GM23338 (cell line): ENCODE measurements around the gene CD302. TPM values are rescaled to one million over a fixed set of nuclear protein-coding genes. Genes with fewer than 3 reads are reported as not detected.

Source experiments
- ATAC-seq: fragments of 200-7000 bp; cut with Tn5 transposase; 3 replicates; pipeline ENCODE4 v1.9.1; 2020
- DNase-seq: peaks from one replicate; pipeline ENCODE4 v3.0.0-alpha.2; 2015; ENCODE audit warnings: low spot score
- H2AFZ ChIP-seq: fragments of 200-600 bp; sonication (generic); 2 replicates; pipeline ENCODE4 v1.8.0; 2016; ENCODE audit warnings: antibody characterized with exemption, mild to moderate bottlenecking, moderate library complexity
- H3F3A ChIP-seq: fragments of 200-600 bp; sonication (generic); replicated peaks from 2 replicates; pipeline ENCODE4 v1.8.0; 2017; ENCODE audit warnings: antibody characterized with exemption, mixed run types, low read depth
- H3K27ac ChIP-seq: fragments of 200-600 bp; sonication (generic); 2 replicates; pipeline ENCODE4 v1.6.1; 2016; ENCODE audit warnings: low read depth
- H3K27me3 ChIP-seq: fragments of 200-600 bp; sonication (generic); 2 replicates; pipeline ENCODE4 v1.8.0; 2016; ENCODE audit warnings: mild to moderate bottlenecking, mixed run types, moderate library complexity; ENCODE audit not compliant: insufficient read depth
- H3K36me3 ChIP-seq: fragments of 200-600 bp; sonication (generic); 2 replicates; pipeline ENCODE4 v1.8.0; 2016; ENCODE audit warnings: mild to moderate bottlenecking; ENCODE audit not compliant: insufficient read depth
- H3K4me1 ChIP-seq: fragments of 200-600 bp; sonication (generic); 2 replicates; pipeline ENCODE4 v1.8.0; 2016; ENCODE audit warnings: mild to moderate bottlenecking, moderate library complexity; ENCODE audit not compliant: insufficient read depth
- H3K4me2 ChIP-seq: fragments of 200-600 bp; sonication (generic); 2 replicates; pipeline ENCODE4 v1.7.1; 2017; ENCODE audit warnings: mixed run types
- H3K4me3 ChIP-seq: fragments of 200-600 bp; sonication (generic); 2 replicates; pipeline ENCODE4 v1.6.1; 2016; ENCODE audit warnings: mixed run types
- H3K79me2 ChIP-seq: fragments of 200-600 bp; sonication (generic); replicated peaks from 2 replicates; pipeline ENCODE4 v1.8.0; 2017; ENCODE audit warnings: mild to moderate bottlenecking; ENCODE audit not compliant: insufficient read depth
- H3K9me2 ChIP-seq: fragments of 200-600 bp; sonication (generic); 2 replicates; pipeline ENCODE4 v1.8.0; 2017; ENCODE audit not compliant: insufficient read depth
- H4K20me1 ChIP-seq: fragments of 200-600 bp; sonication (generic); replicated peaks from 2 replicates; pipeline ENCODE4 v1.8.0; 2017; ENCODE audit warnings: mild to moderate bottlenecking; ENCODE audit not compliant: insufficient read depth
- H3K27ac Mint-ChIP-seq: 2 replicates; pipeline ENCODE4 v1.8.0; 2020; ENCODE audit warnings: inconsistent platforms, mild to moderate bottlenecking, moderate library complexity, mixed read lengths
- H3K27me3 Mint-ChIP-seq: 3 replicates; pipeline ENCODE4 v1.8.0; 2022; ENCODE audit warnings: low read depth, mild to moderate bottlenecking, moderate library complexity, mixed read lengths, inconsistent platforms; ENCODE audit not compliant: insufficient read depth, poor library complexity
- H3K36me3 Mint-ChIP-seq: 3 replicates; pipeline ENCODE4 v1.8.0; 2021; ENCODE audit warnings: low read depth, mild to moderate bottlenecking, inconsistent platforms, moderate library complexity, mixed read lengths
- H3K4me1 Mint-ChIP-seq: 3 replicates; pipeline ENCODE4 v1.8.0; 2020; ENCODE audit warnings: mild to moderate bottlenecking, inconsistent platforms, mixed read lengths
- H3K4me3 Mint-ChIP-seq: 3 replicates; pipeline ENCODE4 v1.8.0; 2021; ENCODE audit warnings: moderate library complexity, mild to moderate bottlenecking, inconsistent platforms, mixed read lengths
- H3K9me3 Mint-ChIP-seq: 3 replicates; pipeline ENCODE4 v1.8.0; 2020; ENCODE audit warnings: moderate library complexity, mild to moderate bottlenecking, inconsistent platforms, mixed read lengths
- EZH2phosphoT487 ChIP-seq: fragments of 200-600 bp; sonication (generic); IDR thresholded peaks from one replicate; pipeline ENCODE4 v1.8.1; 2018; ENCODE audit warnings: antibody characterized with exemption; ENCODE audit not compliant: unreplicated experiment
- ZNF331 ChIP-seq: fragments of 250-450 bp; sonication (Bioruptor Pico); IDR thresholded peaks from 2 replicates; pipeline ENCODE4 v1.5.0; 2020; ENCODE audit warnings: low read depth, mild to moderate bottlenecking, moderate library complexity
- ZNF462 ChIP-seq: fragments of 250-450 bp; sonication (Bioruptor Pico); IDR thresholded peaks from 2 replicates; pipeline ENCODE4 v1.5.0; 2020; ENCODE audit warnings: mild to moderate bottlenecking, moderate library complexity
- polyA plus RNA-seq: library from polyadenylated mRNA; unstranded; fragments of >200 nt; fragmentation: Nextera tagmentation; extraction: Ambion mirVana; gene quantifications from 2 replicates; pipeline ENCODE4 v1.2.1, GENCODE V29; 2016
- total RNA-seq: library from RNA; depleted of rRNA; stranded (reverse); fragments of >200 nt; shearing (Covaris generic); gene quantifications from 2 replicates; pipeline ENCODE4 v1.2.3, GENCODE V29; 2014
- TF ChIP-seq, protein P1 (sequence below), 2 experiments: fragments of 200-600 bp in 1 of 2; sonication (generic) in 1 of 2; conservative IDR thresholded peaks; 2 replicates each; pipeline versions ENCODE4 v1.5.1 to v1.6.1; 2016 to 2017; ENCODE audit warnings: antibody characterized with exemption in 2 of 2, low read depth in 2 of 2, mild to moderate bottlenecking in 2 of 2, moderate library complexity in 1 of 2

Gene CD302
- total and polyA plus RNA-seq, 2 experiments from 2014 or later = 1.6 to 1.9 TPM

- Histone ChIP-seq H3K4me3 (no peak overlapping the region), H3F3A (0 out of 2 replicates have a peak, but pooled peaks cover 3% of the 10 kb centered on the region), H3K36me3 (no peaks in the 10 kb centered on the region), H3K4me2 (no peak overlapping the region), H4K20me1 (no peaks in the 10 kb centered on the region), H3K27ac (0 out of 2 replicates have a peak overlapping the region, but pooled peaks have one; percentile 56), H3K79me2 (no peaks in the 10 kb centered on the region), H3K4me1 (no peaks in the 10 kb centered on the region), H3K27me3 (no peaks in the 10 kb centered on the region), H3K9me2 (no peaks in the 10 kb centered on the region), H2AFZ (no peak overlapping the region)
- Mint-ChIP-seq H3K4me3 (no peak overlapping the region), H3K27ac (no peak overlapping the region), H3K27me3 (peaks cover 3% of the 10 kb centered on the region), H3K36me3 (no peaks in the 10 kb centered on the region), H3K4me1 (peaks cover 13% of the 10 kb centered on the region), H3K9me3 (no peaks in the 10 kb centered on the region)
- DNase-seq (no peak), ATAC-seq (no peak)
- TF ChIP-seq, protein P1, sequence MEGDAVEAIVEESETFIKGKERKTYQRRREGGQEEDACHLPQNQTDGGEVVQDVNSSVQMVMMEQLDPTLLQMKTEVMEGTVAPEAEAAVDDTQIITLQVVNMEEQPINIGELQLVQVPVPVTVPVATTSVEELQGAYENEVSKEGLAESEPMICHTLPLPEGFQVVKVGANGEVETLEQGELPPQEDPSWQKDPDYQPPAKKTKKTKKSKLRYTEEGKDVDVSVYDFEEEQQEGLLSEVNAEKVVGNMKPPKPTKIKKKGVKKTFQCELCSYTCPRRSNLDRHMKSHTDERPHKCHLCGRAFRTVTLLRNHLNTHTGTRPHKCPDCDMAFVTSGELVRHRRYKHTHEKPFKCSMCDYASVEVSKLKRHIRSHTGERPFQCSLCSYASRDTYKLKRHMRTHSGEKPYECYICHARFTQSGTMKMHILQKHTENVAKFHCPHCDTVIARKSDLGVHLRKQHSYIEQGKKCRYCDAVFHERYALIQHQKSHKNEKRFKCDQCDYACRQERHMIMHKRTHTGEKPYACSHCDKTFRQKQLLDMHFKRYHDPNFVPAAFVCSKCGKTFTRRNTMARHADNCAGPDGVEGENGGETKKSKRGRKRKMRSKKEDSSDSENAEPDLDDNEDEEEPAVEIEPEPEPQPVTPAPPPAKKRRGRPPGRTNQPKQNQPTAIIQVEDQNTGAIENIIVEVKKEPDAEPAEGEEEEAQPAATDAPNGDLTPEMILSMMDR (conservative IDR thresholded peaks at IDR 0.05; ENCODE audit: low read depth in 2 of 2) = peak; percentile 3 to 34; a peak in 2 of 4 replicates
- TF ChIP-seq ZNF462 (CRISPR knock-in tag) = no peak
Measured at GRCh38 chr2:159776321-159776720, 21.7 kb downstream of the CD302 start.

DNA sequence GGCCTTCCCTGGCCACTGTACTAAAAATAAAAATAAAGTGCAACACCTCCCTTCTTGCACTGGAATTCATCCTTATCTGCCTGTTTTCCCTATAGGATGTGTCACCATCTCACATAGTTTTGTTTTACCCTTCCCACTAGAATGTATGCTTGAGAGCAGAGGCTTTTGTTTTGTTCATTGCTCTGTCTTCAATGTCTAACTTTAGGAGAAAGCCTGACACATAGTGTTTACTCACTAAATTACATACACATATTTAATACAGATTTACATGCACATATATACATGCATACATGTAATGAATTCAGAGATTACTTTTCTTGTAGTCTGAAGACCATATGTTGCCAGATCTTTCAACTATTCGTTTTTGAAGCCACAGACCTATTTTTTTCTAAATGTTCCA lies 23.0 kb downstream of the CD302 start:
- Histone ChIP-seq H3K27me3 (no peaks in the 10 kb centered on the region), H3F3A (0 out of 2 replicates have a peak, but pooled peaks cover 3% of the 10 kb centered on the region), H2AFZ (no peak overlapping the region), H3K4me3 (no peak overlapping the region), H3K4me1 (no peaks in the 10 kb centered on the region), H3K4me2 (no peak overlapping the region), H3K36me3 (no peaks in the 10 kb centered on the region), H3K79me2 (no peaks in the 10 kb centered on the region), H3K9me2 (no peaks in the 10 kb centered on the region), H4K20me1 (no peaks in the 10 kb centered on the region), H3K27ac (0 out of 2 replicates have a peak overlapping the region, but pooled peaks have one; percentile 47)
- ATAC-seq = no peak; the same call in 2 of the 3 replicates
- Mint-ChIP-seq H3K4me3 (no peak overlapping the region), H3K27me3 (peaks cover 3% of the 10 kb centered on the region), H3K4me1 (peaks cover 13% of the 10 kb centered on the region), H3K27ac (no peak overlapping the region), H3K9me3 (no peaks in the 10 kb centered on the region), H3K36me3 (no peaks in the 10 kb centered on the region)
- DNase-seq = no peak
- TF ChIP-seq EZH2phosphoT487 (no peak), ZNF331 (no peak)
- TF ChIP-seq, protein P1 (conservative IDR thresholded peaks at IDR 0.05; ENCODE audit: low read depth in 2 of 2) = no peak
